Natural killer cell (primary cell): ENCODE measurements around the gene LMAN1L. TPM values are rescaled to one million over a fixed set of nuclear protein-coding genes. Genes with fewer than 3 reads are reported as not detected.

Source experiments
- ATAC-seq, 3 donors: fragments of 150-1000 bp in 2 of 3; fragments of 200-7000 bp in 1 of 3; cut with Tn5 transposase; 1 replicate in 1 of 3; 2 replicates in 2 of 3; pipeline ENCODE4 v1.10.0; 2021; ENCODE audit warnings: mild to moderate bottlenecking in 2 of 3, moderate library complexity in 2 of 3
- DNase-seq, 2 donors: peaks; one replicate each; pipeline versions ENCODE4 v3.0.0 to v3.0.0-alpha.2; 2013 to 2021; ENCODE audit warnings: mixed read lengths in 1 of 2
- H3K27ac ChIP-seq: one replicate; pipeline ENCODE4 v1.5.1; 2013; ENCODE audit warnings: mild to moderate bottlenecking, low read length
- H3K27me3 ChIP-seq: one replicate; pipeline ENCODE4 v1.6.1; 2013; ENCODE audit warnings: low read length; ENCODE audit not compliant: control insufficient read depth, insufficient read depth
- H3K36me3 ChIP-seq: one replicate; pipeline ENCODE4 v1.6.1; 2013; ENCODE audit warnings: low read length; ENCODE audit not compliant: control insufficient read depth, insufficient read depth
- H3K4me1 ChIP-seq: one replicate; pipeline ENCODE4 v1.6.1; 2013; ENCODE audit warnings: low read length; ENCODE audit not compliant: control insufficient read depth, insufficient read depth
- H3K4me3 ChIP-seq: one replicate; pipeline ENCODE4 v1.5.1; 2013; ENCODE audit warnings: low read length
- H3K9me3 ChIP-seq: one replicate; pipeline ENCODE4 v1.6.1; 2013; ENCODE audit warnings: low read length; ENCODE audit not compliant: control insufficient read depth, insufficient read depth
- H3K27ac Mint-ChIP-seq, 2 donors: one replicate each; pipeline ENCODE4 v1.8.0; 2022; ENCODE audit warnings: mild to moderate bottlenecking in 2 of 2, mixed read lengths in 2 of 2, moderate library complexity in 1 of 2
- H3K27me3 Mint-ChIP-seq, 2 donors: one replicate each; pipeline ENCODE4 v1.8.0; 2022; ENCODE audit warnings: low read depth in 2 of 2, mixed read lengths in 2 of 2
- H3K36me3 Mint-ChIP-seq: one replicate; pipeline ENCODE4 v1.8.0; 2022; ENCODE audit warnings: mixed read lengths
- H3K4me1 Mint-ChIP-seq, 2 donors: one replicate each; pipeline ENCODE4 v1.8.0; 2022; ENCODE audit warnings: mixed read lengths in 2 of 2
- H3K4me3 Mint-ChIP-seq: one replicate; pipeline ENCODE4 v1.8.0; 2022; ENCODE audit warnings: mild to moderate bottlenecking, moderate library complexity, mixed read lengths
- H3K9me3 Mint-ChIP-seq, 2 donors: one replicate each; pipeline ENCODE4 v1.8.0; 2022; ENCODE audit warnings: mixed read lengths in 2 of 2
- CTCF ChIP-seq: fragments of 200-600 bp; IDR thresholded peaks from one replicate; pipeline ENCODE4 v1.8.0; 2022; ENCODE audit warnings: antibody characterized with exemption
- WGBS: methylation state at CpG from one replicate; pipeline ENCODE4 v1.1.7; 2013; ENCODE audit warnings: missing lambda C conversion rate; ENCODE audit not compliant: insufficient coverage; 5-methylcytosine and 5-hydroxymethylcytosine counted together
- intact Hi-C: fragments of 100-400 bp; cut with micrococcal nuclease; formaldehyde crosslinking; loops from one replicate; pipeline ENCODE4 v1.14.2; 2022
- total RNA-seq, 4 donors: library from RNA; stranded (reverse); fragments of 120-200 nt in 1 of 4; gene quantifications; one replicate each; pipeline versions ENCODE4 v1.2.3 to v1.2.4, GENCODE V29; 2013 to 2022

LMAN1L gene
- total RNA-seq, 3 donors from 2014 or later (not counting 1 experiment from before 2014, with no cell fraction given): 0.72 to 1.1 (median 0.94) TPM

GRCh38 chr15:74833376-74834107 is 20.9 kb downstream of the LMAN1L start:
- H3K27me3 ChIP-seq: no peaks in the 10 kb centered on the region
- peaks cover 4 to 10% of the 10 kb centered on the region in 2 donors for H3K4me1 Mint-ChIP-seq
- ATAC-seq (no peak), DNase-seq (no peak)
- H3K27ac Mint-ChIP-seq: no peak overlapping the region
- no peak overlapping the region for H3K27ac ChIP-seq
- H3K27me3 Mint-ChIP-seq: peaks cover 0 to 6% of the 10 kb centered on the region in 2 donors
- H3K36me3 Mint-ChIP-seq: no peaks in the 10 kb centered on the region
- WGBS: 59% methylated on average over 12 of the region's 12 CpGs
- H3K4me3 Mint-ChIP-seq: no peak overlapping the region
- H3K36me3 ChIP-seq: peaks cover 3% of the 10 kb centered on the region
- no peaks in the 10 kb centered on the region for H3K9me3 ChIP-seq
- no peaks in the 10 kb centered on the region for H3K9me3 Mint-ChIP-seq
- no peak overlapping the region for H3K4me3 ChIP-seq
- H3K4me1 ChIP-seq: no peaks in the 10 kb centered on the region
- intact Hi-C loops: no loop called here
- no peak for TF ChIP-seq CTCF

DNA sequence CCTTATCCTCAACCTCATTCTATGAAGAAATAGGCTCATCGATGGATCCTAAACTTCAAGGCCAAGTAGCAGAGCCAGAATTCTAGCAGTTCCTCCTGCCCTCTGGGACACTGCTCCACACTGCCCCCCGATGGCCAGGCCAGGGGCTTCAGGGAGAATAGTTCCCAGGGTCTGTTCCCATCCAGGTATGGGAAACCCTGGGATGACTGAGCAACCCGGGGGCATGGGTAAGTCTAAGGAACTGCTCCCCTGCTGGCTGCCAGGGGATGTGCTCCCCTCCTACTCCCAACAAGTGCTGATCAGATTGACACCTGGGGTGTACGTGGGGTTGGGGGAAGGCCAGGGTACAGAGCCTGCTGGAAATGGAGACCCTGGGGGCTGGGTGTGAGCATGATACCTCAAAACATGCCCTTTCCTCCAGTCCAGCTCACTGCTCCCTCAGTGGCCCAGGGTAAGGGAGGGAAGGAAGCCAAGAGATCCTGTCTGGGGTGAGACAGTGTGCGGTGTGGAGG is 22.7 kb downstream of the LMAN1L start:
- H3K27me3 ChIP-seq: no peaks in the 10 kb centered on the region
- H3K4me1 ChIP-seq: no peaks in the 10 kb centered on the region
- DNase-seq: peak in 1 of 2 donors; percentile 61
- Mint-ChIP-seq H3K27ac (peak overlapping the region in 1 of 2 donors; percentile 63), H3K27me3 (no peaks in the 10 kb centered on the region), H3K4me1 (peaks cover 4 to 10% of the 10 kb centered on the region in 2 donors), H3K9me3 (no peaks in the 10 kb centered on the region), H3K4me3 (no peak overlapping the region), H3K36me3 (no peaks in the 10 kb centered on the region)
- peak; percentile 59 for TF ChIP-seq CTCF
- whole genome bisulfite sequencing: 41% methylated on average over 4 of the region's 5 CpGs
- no peaks in the 10 kb centered on the region for H3K9me3 ChIP-seq
- ATAC-seq: peak in 2 of 3 donors; percentile 65 to 72
- intact Hi-C loops: no loop called here
- peaks cover 6% of the 10 kb centered on the region for H3K36me3 ChIP-seq
- no peak overlapping the region for H3K4me3 ChIP-seq
- H3K27ac ChIP-seq: no peak overlapping the region

- intact Hi-C loops: no loop called here
- no peaks in the 10 kb centered on the region for H3K9me3 ChIP-seq
- Mint-ChIP-seq H3K4me1 (peaks cover 4 to 22% of the 10 kb centered on the region in 2 donors), H3K36me3 (no peaks in the 10 kb centered on the region), H3K27me3 (no peaks in the 10 kb centered on the region), H3K9me3 (no peaks in the 10 kb centered on the region), H3K27ac (no peak overlapping the region), H3K4me3 (no peak overlapping the region)
- H3K27me3 ChIP-seq: no peaks in the 10 kb centered on the region
- ATAC-seq: no peak
- WGBS: 96% methylated on average over 7 of the region's 7 CpGs
- no peak for DNase-seq
- no peak overlapping the region for H3K27ac ChIP-seq
- TF ChIP-seq CTCF: no peak
- peaks cover 6% of the 10 kb centered on the region for H3K36me3 ChIP-seq
- no peak overlapping the region for H3K4me3 ChIP-seq
- H3K4me1 ChIP-seq: peaks cover 7% of the 10 kb centered on the region
Observed at GRCh38 chr15:74836846-74837245, 24.2 kb downstream of the LMAN1L start.
